Activated CD4-positive, alpha-beta T cell treated with anti-CD3 and anti-CD28 coated beads for 24 hours (primary cell): ENCODE data around the gene KIAA1755.
"Not testable (repeated sequence)": the region's sequence is repeated elsewhere in the genome, so short reads cannot be mapped to it uniquely, and the experiment has no call there.

Source experiments
- DNase-seq, 2 donors: peaks; one replicate each; pipeline ENCODE4 v3.0.0-alpha.2; 2020; ENCODE audit warnings: low read depth in 2 of 2

The KIAA1755 gene

DNA sequence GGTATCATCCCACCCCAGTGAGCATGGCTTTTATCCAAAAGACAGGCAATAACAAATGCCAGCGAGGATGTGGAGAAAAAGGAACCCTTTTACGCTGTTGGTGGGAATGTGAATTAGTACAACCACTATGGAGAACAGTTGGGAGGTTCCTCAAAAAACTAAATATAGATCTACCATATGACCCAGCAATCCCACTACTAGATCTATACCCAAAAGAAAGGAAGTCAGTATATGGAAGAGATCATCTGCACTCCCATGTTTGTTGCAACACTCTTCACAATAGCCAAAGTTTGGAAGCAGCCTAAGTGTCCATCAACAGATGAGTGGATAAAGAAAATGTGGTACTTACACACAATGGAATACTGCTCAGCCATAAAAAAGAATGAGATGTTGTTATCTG lies 5.9 kb upstream of the KIAA1755 start:
- DNase-seq: no peak

DNA sequence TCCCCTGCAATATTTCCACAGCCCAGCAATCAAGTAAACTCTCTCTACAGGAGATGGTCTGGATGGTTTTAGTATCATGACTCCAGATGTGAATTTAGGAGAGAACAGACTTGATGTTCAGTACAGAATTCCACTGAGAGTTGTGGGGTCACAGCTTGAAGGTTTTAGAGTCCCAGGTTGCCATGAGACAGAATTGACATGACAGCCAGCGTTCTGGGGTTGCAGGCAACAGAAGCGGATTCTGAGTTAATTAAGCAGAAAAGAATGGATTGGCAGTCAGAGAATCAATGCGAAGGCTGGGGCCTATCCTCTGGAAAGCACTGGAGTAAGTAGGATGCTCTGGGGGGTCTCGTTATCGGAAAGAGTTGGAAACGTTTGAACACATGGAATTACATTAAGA lies 2.4 kb upstream of the KIAA1755 start:
- no peak for DNase-seq

DNA sequence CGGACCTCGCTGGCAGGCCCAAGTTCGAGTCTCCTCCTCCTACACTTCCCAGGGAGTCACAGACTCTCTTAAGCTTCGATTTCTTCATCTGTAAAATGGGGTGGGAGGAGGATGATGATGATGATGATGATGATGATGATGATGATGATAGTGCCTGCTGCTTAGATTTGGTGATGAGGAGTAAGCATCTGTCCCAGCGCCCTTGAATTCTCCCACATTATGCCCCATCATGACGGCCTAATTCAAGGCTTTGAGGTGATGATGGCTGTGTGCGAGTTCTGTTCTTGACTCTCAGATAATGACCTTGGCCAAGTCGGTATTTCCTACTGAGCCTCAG lies 487 bp upstream of the KIAA1755 start:
- no peak for DNase-seq

DNA sequence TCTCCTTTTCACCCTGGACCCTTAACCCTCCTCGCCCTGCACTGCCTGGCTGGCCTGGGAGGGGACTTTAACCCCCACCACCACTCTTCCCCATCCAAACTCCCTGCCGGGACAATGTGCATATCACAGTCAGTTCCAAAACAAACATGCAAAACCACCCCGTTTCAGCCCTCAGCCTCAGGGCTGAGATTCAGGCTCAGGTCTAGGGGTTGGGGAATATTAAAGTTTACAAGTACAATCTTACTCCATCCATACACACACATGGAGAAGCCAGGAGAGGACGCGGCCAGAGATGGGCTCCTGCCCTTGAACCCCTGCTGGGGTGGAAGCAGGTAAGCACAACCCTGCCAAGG lies 534 bp downstream of the KIAA1755 start:
- DNase-seq: no peak

DNA sequence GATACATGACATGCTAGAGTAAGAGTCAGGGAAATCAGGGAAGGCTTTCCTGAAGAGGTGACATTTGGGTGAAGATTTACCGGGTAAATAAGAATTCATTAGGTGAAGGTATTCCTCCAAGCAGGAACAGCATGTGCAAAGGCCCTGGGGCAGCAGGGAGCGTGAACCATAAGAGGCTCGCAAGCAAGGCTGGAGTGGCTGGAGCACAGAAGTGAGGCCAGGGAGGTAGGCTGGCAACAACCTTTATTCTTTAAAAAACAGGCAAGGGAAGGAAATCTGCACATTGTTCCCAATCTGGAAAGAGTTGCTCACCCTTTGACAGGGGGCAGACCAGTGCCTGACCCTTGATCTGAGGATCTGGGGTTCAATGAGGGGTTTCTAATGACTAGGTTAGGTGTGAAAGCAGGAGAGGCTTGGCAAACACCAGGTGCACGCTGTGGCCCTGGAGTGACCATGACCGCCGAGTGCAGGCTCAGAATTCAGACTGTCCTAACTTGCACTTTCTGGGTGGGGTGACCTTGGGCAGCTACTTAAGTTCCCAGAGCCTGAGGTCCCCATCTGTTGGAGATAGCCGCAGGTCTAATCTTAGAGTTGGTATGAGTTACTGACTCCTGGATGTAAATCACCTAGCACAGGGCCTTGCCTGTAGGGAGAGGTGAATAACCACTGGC lies 1.9 kb downstream of the KIAA1755 start:
- no peak for DNase-seq

DNA sequence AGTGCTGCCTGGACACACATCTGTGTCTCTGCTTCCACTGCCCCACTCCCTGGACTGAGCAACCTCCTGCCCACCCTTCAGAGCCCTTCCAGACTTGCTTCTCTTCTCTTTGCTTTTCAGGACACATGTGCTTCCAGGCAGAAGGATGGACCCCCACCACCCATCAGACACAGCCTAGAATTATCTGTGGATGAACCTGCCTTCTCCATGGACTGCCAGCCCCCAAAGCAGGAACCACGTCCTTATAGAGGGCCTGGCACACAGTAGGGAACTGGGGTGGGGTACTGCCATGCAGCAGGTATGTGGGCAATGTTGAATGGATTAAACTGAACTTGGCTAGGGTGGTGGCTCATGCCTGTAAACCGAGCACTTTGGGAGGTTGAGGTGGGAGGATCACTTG lies 3.6 kb downstream of the KIAA1755 start:
- DNase-seq: no peak

DNA sequence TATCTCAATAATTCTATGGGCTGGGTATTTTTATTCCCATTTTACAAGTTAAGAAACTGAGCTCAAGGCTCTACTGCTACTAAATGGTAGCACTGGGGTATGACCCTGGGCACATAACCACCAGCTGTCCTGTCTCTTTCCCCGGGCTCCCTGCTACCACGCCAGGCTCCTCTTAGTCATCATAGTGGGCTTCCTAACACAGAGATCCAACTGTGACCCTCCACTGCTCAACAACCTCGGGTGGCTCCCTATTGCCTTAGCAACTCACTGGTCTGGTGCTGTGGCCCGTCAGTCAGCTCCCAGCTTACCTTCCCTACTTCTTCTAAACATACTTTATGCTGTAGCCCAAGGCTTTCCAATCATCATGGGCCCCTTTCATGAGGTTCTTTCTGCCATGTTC lies 4.5 kb downstream of the KIAA1755 start:
- no peak for DNase-seq

DNA sequence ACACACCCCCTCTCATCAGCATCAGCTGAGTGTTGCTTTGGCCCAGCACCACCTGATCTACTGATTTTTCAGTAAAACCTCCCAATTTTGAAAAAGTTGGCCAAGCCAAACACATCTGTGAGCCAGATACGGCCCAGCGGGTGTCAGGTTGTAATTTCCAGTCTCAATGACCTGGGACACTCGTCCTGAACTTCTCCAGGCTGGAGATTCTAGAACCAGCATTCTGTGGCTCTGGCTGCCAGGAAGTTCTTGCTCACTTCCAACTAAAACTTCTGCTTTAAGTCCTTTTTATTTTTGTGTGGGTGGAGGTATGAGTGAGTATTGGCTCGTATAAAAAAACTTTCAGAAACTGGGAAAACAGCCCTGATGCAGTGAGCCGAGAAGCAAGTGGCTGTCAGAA lies 5.1 kb downstream of the KIAA1755 start:
- DNase-seq: no peak

DNA sequence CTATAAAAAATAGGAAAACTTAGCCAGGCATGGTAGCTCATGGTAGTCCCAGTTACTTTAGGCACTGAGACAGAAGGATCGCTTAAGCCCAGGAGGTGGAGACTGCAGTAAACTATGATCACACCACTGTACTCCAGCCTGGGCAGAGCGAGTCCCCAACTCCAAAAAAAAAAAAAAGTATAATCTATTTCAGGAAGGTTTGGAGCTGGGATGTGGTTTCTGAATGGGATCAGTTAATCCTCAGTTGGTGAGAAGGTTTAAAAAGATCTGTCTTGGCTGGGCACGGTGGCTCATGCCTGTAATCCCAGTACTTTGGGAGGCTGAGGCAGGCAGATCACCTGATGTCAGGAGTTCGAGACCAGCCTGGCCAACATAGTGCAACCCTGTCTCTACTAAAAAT lies 5.9 kb downstream of the KIAA1755 start:
- not testable (repeated sequence) for DNase-seq

DNA sequence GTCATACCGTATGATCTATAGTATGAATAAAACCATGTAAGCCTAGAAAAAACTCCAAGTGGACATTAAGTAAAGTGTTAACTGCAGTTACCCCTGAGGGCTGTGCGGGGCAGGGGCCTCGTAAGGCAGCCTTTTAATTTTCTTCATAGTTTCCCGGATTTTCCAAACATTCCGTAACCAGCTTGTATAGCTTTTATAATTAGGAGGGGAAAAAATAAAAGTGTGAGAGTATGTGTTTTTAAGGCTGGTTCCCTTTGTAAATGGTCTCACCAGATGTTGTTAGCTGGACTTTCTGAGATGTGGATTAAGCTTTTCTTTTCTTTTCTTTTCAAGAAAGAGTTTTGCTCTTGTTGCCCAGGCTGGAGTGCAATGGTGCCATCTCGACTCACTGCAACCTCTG lies 7.0 kb downstream of the KIAA1755 start:
- no peak for DNase-seq

DNA sequence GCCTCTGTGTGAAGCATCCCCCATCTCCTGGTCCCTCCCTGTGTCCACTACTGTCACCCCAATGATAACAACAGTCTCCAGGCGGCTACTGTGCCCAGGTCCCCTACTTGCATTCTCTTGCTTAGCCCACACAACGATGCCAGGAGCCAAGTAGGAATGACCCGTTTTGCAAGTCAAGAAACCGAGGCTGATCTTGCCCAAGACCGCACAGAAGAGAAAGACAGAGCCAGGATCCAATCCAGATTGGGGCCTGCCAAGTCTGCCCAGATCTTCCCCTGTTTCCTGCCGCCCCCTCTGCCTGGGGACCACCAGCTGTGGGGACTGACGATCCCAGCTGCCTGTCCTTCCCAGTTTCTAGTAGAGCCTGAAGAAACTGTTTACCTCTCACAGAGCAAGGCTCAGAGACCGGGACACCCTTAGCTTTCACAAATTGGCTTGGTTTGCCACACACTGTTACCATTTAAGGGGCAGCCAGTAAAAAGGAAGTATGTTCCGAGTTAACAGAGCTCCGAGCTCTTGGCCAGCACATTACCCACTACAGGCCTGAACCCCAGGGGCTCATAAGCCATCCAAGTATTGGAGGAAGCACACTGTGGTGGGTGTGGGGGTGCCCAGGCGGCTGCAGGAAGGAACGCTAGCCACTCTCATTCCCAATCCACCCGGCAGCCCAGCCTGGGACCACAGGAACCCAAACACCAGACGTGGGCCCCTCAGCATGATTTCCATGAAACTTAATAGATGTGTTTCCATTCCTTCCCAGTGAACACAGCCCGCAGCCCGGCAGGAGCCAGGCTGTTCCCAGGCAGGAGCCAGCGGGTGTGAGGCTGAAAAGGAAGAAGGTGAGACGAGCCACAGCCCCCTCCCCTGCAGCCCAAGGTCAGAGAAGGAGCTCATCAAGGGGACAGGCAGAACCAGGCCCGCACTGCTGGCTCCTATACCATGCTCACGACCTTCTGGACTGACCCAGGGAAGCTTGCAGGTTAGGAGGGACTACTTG lies 7.9 kb downstream of the KIAA1755 start:
- DNase-seq: no peak

DNA sequence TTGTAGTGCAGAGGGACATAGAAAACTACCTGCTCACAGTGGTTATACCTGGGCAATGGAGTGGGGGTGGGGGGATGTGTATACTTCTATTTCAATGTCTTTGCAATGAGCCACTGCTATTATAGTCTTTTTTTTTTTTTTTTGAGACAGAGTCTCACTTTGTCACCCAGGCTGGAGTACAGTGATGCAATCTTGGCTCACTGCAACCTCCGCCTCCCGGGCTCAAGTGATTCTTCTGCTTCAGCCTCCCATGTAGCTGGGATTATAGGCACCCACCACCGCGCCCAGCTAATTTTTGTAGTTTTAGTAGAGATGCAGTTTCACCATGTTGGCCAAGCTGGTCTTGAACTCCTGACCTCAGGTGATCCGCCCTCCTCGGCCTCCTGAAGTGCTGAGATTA lies 9.1 kb downstream of the KIAA1755 start:
- not testable (repeated sequence) for DNase-seq

DNA sequence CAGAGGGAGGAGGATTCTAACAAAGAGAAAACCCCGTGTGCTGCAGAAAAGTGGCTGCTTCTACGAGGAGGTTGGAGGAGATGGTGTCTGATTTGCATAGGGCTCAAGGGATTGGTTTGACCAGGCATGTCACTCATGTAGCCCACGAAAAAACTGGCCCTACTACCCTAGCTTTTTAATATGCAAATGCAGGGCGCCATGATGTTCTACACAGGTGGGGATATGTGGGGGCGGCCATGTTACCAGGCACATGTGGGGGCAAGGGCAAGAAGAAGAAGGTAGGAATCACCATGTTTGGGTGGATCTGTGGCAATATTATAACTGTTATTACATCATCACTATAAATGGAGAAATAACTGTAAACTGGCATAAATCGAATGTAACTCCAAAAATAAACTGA lies 9.9 kb downstream of the KIAA1755 start:
- DNase-seq: no peak

DNA sequence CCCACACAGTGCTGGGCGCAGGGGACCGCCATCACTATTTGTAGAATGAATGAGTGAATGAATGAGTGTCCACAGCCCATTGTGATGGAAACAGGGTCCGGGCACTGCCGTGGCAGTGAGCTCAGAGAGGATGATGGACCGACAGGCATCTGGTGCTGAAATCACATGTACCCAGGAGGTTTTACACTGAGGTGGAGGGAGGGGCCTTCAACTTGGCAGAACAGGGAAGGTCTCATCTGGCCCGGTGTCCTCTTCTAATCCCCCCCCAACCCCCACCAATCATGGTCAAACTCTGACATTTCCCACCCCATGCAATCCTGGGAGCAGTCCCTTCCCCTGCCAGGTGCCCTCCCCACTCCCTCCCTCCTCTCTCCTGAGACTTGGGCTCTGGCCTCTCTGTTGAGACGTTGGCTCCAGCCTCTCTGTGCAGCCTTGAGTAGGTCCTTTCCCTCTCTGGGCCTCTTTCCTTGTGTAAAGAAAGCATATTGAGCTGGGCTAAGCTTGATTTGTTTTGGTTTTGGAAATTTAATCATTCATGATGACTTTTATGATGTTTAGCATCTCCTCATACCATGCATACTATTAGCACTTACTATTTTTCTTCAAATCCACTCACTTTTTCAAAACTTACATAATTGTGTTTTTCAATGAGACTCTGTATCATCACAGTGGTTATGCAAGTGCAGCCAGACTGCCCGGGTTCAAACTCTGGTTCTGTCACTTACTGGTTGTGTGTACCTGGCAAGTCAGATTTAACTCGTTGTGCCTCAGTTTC lies 10.8 kb downstream of the KIAA1755 start:
- DNase-seq: no peak

DNA sequence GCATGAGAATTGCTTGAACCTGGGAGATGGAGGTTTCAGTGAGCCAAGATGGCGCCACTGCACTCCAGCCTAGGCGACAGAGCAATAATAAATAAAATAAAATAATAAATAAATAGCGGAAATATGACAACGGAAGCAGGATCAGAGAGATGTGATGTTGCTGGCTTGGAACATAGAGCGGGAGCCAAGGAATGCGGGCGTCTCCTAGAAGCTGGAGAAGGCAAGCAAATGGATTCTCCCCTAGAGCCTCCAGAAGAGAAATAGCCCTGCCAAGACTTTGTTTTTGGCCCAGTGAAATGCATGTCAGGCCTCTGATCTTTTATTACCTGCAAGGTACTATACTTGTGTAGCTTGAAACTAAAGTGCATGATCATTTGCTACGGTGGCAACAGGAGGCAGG lies 12.4 kb downstream of the KIAA1755 start:
- DNase-seq: no peak

DNA sequence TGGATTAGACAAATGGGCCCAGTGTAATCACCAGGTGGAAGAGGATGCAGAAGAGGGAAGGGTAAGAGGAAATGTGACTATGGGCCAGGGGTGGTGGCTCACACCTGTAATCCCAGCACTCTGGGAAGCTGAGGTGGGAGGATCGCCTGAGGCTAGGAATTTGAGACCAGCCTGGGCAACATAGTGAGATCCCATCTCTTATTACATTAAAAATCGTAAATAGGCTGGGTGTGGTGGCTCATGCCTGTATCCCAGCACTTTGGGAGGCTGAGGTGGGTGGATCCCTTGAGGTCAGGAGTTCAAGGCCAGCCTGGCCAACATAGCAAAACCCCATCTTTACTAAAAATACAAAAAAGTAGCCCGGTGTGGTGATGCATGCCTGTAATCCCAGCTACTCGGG lies 12.8 kb downstream of the KIAA1755 start:
- not testable (repeated sequence) for DNase-seq

DNA sequence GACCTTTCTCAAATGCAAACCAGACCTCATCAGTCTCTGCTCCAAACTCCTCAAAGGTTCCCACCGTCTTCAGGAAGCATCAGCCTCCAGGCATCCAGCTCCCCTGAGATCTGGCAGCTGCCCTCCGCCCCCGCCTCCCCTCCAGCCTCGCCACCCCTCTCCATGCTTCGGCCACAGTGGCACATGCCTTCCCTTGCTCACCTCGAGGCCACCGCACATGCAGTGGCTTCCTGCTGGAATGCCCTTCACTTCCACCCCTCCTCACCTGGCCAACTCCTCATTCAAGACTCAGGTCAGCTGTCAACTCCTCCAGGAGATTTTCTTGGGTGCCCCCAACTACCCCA lies 13.4 kb downstream of the KIAA1755 start:
- DNase-seq: no peak

DNA sequence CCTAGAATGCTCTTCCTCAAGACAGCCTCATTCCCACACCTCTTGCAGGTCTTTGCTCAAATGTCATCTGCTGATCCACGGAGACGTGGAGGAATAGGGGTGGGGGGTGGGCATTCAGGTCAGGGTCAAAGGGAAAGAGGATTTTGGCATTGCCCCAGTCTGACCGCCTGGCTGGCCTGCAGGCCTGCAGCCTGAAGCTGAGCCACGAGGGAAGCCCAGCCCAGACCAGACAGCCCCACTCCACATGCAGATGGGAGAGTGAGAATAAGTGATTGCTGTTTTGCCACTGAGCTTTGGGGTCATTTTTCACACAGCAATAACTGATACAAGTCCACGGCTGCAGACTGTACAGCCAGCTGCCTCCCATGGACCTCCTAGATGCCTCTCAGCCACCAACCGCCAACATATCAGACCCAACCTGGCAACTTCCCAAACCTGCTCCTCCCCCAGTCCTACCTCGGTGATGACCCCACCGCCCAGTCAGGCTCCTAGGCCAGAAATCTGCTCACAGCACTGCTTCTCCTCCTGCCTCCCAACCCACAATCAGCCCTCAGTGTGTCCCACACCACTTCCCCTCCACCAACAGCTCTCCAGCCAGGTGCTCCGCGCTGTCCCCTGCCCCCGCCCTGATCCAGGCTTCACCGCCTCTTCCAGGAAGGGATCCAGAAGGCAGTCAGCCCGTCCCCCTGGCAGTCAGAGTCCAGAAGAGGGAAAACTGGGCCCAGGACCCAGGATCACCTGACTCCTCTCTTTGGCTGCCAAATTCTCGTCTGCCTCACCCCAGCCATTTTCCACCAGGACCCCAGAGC lies 14.0 kb downstream of the KIAA1755 start:
- no peak for DNase-seq

DNA sequence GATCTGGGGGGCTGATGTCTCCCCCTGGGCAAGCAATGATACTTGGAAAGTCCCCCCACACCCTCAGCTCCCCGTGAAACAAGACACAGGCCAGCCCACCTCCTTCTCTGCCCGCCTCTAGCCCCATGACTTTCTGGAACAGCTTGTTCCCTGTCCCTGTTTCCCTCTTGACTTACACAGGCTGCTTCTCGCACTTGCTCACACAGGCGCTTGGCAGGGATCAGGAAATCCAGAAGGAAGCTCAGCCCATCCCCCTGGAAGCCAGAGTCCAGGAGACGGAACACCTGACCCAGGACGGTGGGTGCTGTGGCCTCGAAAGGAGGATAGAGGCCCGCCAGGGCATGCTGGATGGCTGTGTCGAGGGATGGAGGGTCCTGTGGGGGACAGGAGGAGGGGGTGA lies 14.8 kb downstream of the KIAA1755 start:
- no peak for DNase-seq

DNA sequence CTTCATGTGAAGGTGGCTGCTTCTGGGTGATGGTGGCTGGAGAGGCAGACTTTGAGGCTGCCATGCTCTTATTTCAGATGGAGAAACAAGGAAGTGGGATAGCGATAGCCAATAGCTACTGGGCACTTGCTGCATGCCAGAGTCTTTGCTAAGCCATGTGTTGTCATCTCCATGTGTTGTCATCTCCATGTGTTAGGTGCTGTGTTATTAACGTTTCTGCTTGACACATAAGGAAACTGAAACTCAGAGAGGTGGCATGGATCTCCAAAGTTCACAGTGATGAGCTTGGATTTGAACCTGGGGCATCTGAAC lies 16.9 kb downstream of the KIAA1755 start:
- no peak for DNase-seq

DNA sequence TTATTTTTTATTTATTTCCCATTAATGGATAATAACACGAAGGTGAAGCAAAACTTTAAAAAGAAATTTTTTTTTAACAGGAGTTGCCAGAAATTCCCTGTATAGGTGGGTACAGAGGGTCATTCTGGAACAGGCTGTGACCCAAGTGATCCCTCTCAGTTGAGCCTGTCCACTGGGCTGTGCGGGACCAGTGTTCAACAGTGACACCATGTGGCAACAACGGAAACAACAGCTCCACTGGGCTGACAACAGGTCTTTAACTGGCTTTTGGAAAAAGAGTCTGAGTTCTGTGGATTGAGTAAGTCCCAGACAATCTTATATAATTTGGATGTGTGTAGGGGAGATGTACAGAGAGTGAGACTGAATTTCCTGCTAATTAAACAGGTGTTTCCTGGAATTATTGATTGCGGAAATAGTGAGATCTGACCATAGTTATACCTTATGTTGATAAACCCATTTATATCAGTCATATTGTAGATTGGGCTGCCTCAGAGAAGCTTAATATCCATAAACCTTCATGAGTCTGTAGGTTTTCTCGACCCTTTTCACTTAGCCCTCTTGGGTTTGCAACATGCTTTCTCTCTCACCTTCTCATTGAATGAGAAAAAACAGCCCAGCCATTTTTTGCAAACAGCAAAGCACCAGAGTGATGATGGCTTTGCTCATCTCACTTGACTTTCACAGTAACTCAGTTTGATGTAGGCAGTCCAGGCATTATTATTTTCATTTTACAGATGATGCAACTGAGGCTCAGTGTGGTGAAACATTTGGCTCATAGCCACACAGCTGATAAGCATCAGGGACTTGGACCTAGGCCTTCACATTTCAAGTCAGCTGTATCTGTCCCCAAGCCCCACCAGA lies 17.5 kb downstream of the KIAA1755 start:
- DNase-seq: no peak
